HL-60 (cell line): ENCODE data around the gene MAN2C1.

Source experiments
- DNase-seq, 2 experiments: peaks; one replicate each; pipeline ENCODE4 v3.0.0-alpha.2; 2010 to 2020; ENCODE audit warnings: low read depth in 1 of 2, low spot score in 1 of 2
- H3K27ac ChIP-seq: fragments of 250-450 bp; sonication (Bioruptor Pico); replicated peaks from 2 replicates; pipeline ENCODE4 v1.5.1; 2020; ENCODE audit warnings: mild to moderate bottlenecking, moderate library complexity
- H3K27me3 ChIP-seq: fragments of 250-450 bp; sonication (Bioruptor Pico); 2 replicates; pipeline ENCODE4 v1.5.1; 2021; ENCODE audit warnings: mild to moderate bottlenecking, moderate library complexity; ENCODE audit not compliant: insufficient read depth, poor library complexity, severe bottlenecking
- H3K4me3 ChIP-seq: replicated peaks from 2 replicates; pipeline ENCODE4 v1.5.1; 2011; ENCODE audit warnings: mild to moderate bottlenecking, control low read depth, low read length; ENCODE audit not compliant: insufficient read depth
- GABPA ChIP-seq: IDR thresholded peaks from 2 replicates; pipeline ENCODE4 v1.6.1; 2012; ENCODE audit warnings: low read depth
- POLR2AphosphoS5 ChIP-seq: IDR thresholded peaks from 2 replicates; pipeline ENCODE4 v1.6.1; 2012; ENCODE audit warnings: low read depth
- SPI1 ChIP-seq: IDR thresholded peaks from 2 replicates; pipeline ENCODE4 v1.6.1; 2012; ENCODE audit warnings: low read depth, mild to moderate bottlenecking, borderline replicate concordance
- TF ChIP-seq, protein P1 (sequence below): IDR thresholded peaks from 2 replicates; pipeline ENCODE4 v1.6.1; 2012; ENCODE audit warnings: low read depth; ENCODE audit not compliant: insufficient replicate concordance
- TF ChIP-seq, protein P2 (sequence below): IDR thresholded peaks from one replicate; pipeline ENCODE4 v1.5.1; 2011; ENCODE audit warnings: low read length, control low read depth, inconsistent platforms; ENCODE audit not compliant: insufficient read depth

MAN2C1 gene

DNA sequence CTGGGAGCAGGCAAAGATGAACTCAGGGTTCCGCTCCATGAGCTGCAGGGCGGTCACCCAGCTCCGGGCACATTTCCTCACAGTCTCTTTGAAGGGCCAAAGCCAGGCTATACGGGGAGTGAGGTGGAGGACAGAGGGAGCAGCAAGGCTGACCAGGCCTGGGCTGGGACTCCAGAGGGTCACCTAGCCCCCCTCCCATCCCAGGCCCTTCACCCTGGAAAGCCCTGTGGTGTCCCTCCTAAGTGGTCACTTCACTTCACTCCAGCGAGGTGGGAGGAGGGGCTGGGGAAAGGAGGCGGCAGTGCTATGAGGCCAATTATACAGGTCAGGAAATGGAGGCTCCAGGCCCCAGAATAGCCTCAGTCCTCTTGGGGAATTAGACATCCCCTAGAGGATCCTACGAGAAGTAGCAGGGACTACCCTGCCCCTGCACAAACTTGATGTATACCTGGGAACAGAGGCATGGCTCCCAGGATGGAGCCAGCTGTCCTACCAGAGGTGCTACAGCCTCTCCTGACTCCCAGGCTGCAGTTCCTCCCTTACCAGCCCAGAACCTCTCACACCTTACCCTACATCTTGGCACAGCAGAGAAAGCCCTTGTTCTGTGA is 5.7 kb downstream of the MAN2C1 start:
- DNase-seq: no peak
- TF ChIP-seq SPI1 (no peak), GABPA (no peak), POLR2AphosphoS5 (no peak)
- TF ChIP-seq, protein P1, sequence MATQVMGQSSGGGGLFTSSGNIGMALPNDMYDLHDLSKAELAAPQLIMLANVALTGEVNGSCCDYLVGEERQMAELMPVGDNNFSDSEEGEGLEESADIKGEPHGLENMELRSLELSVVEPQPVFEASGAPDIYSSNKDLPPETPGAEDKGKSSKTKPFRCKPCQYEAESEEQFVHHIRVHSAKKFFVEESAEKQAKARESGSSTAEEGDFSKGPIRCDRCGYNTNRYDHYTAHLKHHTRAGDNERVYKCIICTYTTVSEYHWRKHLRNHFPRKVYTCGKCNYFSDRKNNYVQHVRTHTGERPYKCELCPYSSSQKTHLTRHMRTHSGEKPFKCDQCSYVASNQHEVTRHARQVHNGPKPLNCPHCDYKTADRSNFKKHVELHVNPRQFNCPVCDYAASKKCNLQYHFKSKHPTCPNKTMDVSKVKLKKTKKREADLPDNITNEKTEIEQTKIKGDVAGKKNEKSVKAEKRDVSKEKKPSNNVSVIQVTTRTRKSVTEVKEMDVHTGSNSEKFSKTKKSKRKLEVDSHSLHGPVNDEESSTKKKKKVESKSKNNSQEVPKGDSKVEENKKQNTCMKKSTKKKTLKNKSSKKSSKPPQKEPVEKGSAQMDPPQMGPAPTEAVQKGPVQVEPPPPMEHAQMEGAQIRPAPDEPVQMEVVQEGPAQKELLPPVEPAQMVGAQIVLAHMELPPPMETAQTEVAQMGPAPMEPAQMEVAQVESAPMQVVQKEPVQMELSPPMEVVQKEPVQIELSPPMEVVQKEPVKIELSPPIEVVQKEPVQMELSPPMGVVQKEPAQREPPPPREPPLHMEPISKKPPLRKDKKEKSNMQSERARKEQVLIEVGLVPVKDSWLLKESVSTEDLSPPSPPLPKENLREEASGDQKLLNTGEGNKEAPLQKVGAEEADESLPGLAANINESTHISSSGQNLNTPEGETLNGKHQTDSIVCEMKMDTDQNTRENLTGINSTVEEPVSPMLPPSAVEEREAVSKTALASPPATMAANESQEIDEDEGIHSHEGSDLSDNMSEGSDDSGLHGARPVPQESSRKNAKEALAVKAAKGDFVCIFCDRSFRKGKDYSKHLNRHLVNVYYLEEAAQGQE: no peak
- TF ChIP-seq, protein P2, sequence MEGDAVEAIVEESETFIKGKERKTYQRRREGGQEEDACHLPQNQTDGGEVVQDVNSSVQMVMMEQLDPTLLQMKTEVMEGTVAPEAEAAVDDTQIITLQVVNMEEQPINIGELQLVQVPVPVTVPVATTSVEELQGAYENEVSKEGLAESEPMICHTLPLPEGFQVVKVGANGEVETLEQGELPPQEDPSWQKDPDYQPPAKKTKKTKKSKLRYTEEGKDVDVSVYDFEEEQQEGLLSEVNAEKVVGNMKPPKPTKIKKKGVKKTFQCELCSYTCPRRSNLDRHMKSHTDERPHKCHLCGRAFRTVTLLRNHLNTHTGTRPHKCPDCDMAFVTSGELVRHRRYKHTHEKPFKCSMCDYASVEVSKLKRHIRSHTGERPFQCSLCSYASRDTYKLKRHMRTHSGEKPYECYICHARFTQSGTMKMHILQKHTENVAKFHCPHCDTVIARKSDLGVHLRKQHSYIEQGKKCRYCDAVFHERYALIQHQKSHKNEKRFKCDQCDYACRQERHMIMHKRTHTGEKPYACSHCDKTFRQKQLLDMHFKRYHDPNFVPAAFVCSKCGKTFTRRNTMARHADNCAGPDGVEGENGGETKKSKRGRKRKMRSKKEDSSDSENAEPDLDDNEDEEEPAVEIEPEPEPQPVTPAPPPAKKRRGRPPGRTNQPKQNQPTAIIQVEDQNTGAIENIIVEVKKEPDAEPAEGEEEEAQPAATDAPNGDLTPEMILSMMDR: no peak
- H3K4me3 ChIP-seq: no peak overlapping the region
- H3K27me3 ChIP-seq: no peaks in the 10 kb centered on the region
- no peak overlapping the region for H3K27ac ChIP-seq

DNA sequence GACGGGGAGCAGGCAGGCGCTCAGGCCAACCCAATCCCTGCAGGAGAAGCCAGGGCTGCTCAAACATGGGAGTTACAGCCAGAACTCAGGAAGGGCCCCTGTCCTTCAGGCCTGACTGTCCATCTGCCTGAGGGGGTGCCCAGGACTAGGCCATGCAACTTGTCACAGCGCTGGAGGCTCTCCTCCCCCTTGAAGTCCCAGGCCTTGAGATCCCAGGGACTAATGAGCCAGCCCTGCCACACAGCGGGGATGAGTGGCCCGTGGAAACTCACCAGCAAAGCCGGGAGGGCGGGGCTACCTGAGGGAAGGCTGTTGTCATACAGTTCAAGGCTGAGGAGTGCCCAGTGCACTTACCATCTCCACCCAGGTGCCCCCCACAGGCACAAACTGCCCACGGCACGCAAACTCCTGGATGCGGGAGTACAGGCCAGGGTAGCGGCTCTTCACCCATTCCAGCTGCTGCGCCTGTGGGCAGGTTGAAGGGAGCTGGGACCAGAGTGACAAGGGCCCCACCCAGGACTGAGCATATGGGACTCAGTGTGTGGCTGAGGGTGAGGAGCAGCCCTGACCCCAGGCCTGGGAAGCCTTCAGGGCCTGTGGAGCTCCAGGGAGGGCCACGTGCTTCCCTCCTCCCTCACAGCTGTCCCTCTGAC is 6.3 kb downstream of the MAN2C1 start:
- no peak for TF ChIP-seq GABPA
- TF ChIP-seq, protein P1: no peak
- no peak for TF ChIP-seq SPI1
- no peak for TF ChIP-seq POLR2AphosphoS5
- TF ChIP-seq, protein P2: no peak
- no peak overlapping the region for H3K4me3 ChIP-seq
- DNase-seq: no peak
- no peaks in the 10 kb centered on the region for H3K27me3 ChIP-seq
- H3K27ac ChIP-seq: no peak overlapping the region

DNA sequence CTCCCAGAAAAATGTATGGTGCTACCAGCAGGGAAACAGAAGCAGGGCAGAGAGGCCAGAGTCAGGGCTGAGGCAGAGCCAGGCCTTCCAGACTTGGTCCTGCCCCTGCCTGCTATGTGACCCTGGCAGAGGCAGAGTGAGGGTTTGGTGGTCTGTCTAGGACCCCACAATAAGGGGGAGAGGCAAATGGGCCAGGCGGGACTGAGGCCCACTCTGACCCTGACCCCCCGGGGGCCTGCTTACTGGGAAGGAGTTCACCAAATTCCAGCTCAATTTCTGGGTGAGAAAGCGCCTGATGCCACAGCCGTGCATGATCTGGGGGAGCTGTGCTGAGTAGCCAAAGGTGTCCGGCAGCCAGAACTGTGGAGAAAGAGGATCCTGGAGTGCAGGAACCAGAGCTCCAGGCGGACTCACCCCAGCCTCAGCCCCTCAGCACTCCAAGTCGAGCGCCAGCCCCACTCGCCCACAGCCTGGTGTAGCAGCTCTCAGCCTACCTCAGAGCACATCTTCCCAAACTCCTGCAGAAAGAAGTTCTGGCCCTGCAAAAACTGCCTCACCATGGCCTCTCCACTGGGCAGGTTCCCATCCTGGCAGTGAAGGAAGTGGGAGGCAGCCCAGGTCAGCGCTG is 6.9 kb downstream of the MAN2C1 start:
- no peak overlapping the region for H3K27ac ChIP-seq

More for the DNA sequence above, 6.9 kb downstream of the MAN2C1 start:
- no peaks in the 10 kb centered on the region for H3K27me3 ChIP-seq
- no peak overlapping the region for H3K4me3 ChIP-seq
- TF ChIP-seq POLR2AphosphoS5 (no peak), SPI1 (no peak), GABPA (no peak)
- TF ChIP-seq, protein P1: no peak
- TF ChIP-seq, protein P2: no peak
- DNase-seq: no peak
